Astrocyte of the cerebellum (primary cell): Measurements from ENCODE around the gene HNF4A.

Source experiments
- DNase-seq: peaks from one replicate; pipeline ENCODE4 v3.0.0-alpha.2; 2011; ENCODE audit warnings: low read depth
- H3K4me3 ChIP-seq: 2 replicates; pipeline ENCODE4 v1.5.1; 2011; ENCODE audit warnings: mild to moderate bottlenecking, low read depth, low read length, moderate library complexity
- in situ Hi-C: cut with HindIII; loops from 2 replicates; pipeline ENCODE4 v1.10.0; 2017; ENCODE audit warnings: low sequenced_read_pairs
- TF ChIP-seq, protein P1 (sequence below): IDR thresholded peaks from 2 replicates; pipeline ENCODE4 v1.5.1; 2012; ENCODE audit warnings: low read length, low read depth, moderate library complexity, mild to moderate bottlenecking; ENCODE audit errors: missing control alignments

HNF4A gene

DNA sequence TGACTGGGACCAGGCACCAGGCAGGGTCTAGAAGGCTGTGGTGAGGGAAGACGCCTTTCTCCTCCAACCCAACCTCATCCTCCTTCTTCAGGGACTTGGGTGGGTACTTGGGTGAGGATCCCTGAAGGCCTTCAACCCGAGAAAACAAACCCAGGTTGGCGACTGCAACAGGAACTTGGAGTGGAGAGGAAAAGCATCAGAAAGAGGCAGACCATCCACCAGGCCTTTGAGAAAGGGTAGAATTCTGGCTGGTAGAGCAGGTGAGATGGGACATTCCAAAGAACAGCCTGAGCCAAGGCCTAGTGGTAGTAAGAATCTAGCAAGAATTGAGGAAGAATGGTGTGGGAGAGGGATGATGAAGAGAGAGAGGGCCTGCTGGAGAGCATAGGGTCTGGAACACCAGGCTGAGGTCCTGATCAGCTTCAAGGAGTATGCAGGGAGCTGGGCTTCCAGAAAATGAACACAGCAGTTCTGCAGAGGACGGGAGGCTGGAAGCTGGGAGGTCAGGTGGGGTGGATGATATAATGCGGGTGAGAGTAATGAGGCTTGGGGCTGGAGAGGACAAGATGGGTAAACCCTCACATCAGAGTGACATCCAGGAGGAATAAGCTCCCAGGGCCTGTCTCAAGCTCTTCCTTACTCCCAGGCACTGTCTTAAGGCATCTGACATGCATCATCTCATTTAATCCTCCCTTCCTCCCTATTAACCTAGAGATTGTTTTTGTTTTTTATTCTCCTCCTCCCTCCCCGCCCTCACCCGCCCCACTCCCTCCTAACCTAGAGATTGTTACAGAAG lies 75.0 kb downstream of the HNF4A start:
- TF ChIP-seq, protein P1, sequence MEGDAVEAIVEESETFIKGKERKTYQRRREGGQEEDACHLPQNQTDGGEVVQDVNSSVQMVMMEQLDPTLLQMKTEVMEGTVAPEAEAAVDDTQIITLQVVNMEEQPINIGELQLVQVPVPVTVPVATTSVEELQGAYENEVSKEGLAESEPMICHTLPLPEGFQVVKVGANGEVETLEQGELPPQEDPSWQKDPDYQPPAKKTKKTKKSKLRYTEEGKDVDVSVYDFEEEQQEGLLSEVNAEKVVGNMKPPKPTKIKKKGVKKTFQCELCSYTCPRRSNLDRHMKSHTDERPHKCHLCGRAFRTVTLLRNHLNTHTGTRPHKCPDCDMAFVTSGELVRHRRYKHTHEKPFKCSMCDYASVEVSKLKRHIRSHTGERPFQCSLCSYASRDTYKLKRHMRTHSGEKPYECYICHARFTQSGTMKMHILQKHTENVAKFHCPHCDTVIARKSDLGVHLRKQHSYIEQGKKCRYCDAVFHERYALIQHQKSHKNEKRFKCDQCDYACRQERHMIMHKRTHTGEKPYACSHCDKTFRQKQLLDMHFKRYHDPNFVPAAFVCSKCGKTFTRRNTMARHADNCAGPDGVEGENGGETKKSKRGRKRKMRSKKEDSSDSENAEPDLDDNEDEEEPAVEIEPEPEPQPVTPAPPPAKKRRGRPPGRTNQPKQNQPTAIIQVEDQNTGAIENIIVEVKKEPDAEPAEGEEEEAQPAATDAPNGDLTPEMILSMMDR: no peak
- in situ Hi-C loops: no loop called here
- DNase-seq: no peak
- no peak overlapping the region for H3K4me3 ChIP-seq

DNA sequence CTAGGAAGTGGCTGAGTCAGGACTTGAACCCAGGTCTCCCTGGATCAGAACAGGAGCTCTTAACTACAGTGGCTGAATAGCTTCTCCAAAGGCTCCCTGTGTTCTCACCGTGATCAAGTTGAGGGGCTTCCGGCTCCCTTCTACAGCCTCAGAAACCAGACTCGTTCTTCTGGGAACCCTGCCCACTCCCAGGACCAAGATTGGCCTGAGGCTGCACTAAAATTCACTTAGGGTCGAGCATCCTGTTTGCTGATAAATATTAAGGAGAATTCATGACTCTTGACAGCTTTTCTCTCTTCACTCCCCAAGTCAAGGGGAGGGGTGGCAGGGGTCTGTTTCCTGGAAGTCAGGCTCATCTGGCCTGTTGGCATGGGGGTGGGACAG lies 75.6 kb downstream of the HNF4A start:
- DNase-seq: no peak
- in situ Hi-C loops: no loop called here
- TF ChIP-seq, protein P1: no peak
- no peak overlapping the region for H3K4me3 ChIP-seq

DNA sequence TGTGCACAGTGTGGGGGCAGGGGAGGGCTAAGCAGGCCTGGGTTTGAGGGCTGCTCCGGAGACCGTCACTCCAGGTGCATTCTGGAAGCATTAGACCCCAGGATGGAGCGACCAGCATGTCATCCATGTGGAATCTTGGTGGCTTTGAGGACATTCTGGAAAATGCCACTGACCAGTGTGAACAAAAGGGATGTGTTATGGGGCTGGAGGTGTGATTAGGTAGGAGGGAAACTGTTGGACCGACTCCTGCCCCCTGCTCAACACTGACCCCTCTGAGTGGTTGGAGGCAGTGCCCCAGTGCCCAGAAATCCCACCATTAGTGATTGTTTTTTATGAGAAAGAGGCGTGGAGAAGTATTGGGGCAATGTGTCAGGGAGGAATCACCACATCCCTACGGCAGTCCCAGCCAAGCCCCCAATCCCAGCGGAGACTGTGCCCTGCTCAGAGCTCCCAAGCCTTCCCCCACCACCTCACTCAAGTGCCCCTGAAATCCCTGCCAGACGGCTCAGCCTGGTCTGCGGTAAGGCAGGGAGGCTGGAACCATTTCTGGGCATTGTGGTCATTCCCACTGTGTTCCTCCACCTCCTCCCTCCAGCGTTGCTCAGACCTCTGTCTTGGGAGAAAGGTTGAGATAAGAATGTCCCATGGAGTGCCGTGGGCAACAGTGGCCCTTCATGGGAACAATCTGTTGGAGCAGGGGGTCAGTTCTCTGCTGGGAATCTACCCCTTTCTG lies 76.2 kb downstream of the HNF4A start:
- DNase-seq: no peak
- TF ChIP-seq, protein P1: no peak
- in situ Hi-C loops: no loop called here
- H3K4me3 ChIP-seq: no peak overlapping the region

DNA sequence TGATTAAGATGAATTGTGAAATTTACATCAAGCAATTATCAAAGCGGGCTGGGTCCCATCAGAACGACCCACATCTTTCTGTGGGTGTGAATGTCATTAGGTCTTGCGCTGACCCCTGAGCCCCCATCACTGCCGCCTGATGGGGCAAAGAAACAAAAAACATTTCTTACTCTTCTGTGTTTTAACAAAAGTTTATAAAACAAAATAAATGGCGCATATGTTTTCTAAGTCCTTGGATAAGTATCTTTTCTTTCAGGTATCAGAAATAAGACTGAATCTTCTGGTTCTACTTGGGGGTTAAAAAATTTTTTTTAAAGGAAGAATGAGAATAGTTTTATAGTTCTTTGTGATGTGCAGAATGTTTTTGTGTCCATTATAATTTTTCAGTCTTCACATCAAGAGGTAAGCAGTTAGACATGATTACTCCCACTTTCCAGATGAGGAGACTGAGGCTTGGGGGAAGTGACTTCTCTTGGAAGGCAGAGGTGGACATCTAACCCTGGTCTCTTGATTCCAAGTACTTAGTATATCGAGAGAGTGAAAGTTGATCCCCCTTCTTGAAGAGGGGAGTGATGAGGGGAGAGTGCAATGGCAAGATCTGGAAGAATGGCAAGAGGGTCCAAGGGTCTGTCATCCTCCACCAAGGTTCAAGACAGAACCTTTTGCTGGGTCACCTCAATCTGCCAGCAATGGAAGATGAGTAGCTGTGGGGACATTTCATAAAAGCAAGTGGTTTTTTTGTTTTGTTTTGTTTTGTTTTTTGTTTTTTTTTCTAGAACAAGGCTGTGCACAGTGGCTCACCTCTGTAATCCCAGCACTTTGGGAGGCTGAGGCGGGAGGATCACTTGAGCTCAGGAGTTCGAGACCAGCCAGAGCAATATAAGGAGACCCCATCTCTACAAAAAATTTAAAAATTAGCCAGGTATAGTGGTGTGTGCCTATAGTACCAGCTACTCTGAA lies 77.4 kb downstream of the HNF4A start:
- in situ Hi-C loops: no loop called here
- no peak overlapping the region for H3K4me3 ChIP-seq
- no peak for DNase-seq
- TF ChIP-seq, protein P1: no peak

DNA sequence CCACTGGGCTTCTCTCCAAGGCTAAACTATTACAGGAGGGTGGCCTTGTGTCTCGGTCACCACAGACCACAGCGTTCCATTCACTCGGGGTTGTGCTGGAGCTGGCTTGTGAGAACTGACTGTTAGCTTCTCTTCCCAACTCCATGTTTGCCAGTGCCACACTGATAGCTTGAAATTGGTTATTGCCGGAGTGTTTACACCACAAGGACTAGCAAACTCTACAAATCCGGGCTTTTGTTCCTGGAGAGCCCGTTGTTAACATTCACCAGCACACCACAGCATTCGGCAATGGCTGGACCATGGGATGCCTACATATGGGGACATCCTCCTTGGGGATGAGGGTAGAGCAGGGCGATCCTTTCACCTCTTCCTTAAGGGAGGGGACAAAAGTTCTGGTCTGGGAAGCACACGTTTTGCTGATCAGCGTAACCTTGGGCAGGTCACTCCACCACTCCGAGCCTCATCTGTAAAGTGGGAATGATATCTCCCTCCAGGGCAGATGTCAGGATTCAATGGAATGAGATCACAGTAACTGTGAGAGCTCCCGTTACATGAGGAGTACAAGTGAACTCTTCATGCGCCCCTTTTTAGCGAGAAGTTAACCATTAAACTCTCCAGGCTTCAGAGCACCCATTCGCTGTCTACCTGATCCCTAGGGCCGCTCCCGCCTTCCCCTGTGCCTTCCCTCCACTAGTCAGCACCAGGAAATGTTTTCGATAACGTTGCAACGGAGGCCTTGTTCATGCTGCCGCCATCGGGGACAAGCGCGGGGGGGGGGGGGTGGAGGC lies 78.4 kb downstream of the HNF4A start:
- TF ChIP-seq, protein P1: no peak
- DNase-seq: no peak
- in situ Hi-C loops: no loop called here
- H3K4me3 ChIP-seq: no peak overlapping the region
